Inferior parietal cortex (tissue), 1 donor: Measurements from ENCODE around the gene UBE2K.
"Not testable (repeated sequence)": the region's sequence is repeated elsewhere in the genome, so short reads cannot be mapped to it uniquely, and the experiment has no call there.

Experiments
- DNase-seq: peaks from one replicate; pipeline ENCODE4 v3.0.0-alpha.2; 2016; ENCODE audit errors: extremely low spot score

The UBE2K gene

DNA sequence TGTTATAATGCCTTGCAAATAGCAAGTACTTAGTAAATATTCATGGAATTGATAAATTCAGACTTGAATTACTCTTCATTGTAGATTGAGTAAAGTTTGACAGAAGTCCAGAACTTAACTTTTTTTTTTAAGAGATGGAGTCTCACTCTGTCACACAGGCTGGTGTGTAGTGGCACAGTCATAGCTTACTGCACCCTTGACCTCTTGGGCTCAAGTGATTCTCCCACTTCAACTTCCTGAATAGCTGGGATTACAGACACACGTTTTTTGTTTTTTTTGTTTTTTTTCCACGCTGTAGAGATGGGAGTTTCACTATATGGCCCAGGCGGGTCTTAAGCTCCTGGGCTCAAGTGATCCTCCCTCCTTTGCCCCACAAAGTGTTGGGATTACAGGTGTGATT is 32.1 kb downstream of the UBE2K start:
- no peak for DNase-seq

DNA sequence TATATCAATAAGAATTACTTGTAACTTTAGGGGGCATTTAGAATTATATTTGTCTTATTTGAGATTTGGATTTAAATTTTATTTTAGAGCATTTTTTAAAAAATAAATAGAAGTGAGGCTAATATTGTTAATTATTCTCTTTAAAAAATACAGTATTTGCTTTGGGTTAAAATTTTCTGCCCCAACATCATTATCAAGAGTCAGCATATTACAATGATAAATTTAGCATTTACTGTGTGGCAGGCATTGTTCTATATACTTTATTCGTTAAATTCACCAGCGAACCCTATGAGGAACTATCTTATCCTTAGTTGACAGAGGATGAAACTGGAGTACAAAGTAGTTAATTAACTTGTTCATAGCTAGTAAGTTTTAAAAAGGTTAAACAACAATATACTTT is 34.0 kb downstream of the UBE2K start:
- no peak for DNase-seq

DNA sequence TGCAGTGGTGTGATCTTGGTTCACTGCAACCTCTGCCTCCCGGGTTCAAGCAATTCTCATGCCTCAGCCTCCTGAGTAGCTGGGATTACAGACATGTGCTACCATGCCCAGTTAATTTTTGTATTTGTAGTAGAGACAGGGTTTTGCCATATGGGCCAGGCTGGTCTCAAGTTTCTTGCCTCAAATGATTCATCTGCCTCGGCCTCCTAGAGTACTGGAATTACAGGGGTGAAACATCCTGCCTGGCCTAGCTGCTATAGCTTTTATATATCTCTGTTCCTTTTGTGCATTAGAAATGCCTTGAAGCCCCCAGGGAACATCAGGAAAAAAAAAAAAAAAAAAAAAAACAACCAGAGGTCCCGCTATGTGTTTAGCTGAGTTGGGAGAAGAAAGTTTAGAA is 34.8 kb downstream of the UBE2K start:
- DNase-seq, result no peak

DNA sequence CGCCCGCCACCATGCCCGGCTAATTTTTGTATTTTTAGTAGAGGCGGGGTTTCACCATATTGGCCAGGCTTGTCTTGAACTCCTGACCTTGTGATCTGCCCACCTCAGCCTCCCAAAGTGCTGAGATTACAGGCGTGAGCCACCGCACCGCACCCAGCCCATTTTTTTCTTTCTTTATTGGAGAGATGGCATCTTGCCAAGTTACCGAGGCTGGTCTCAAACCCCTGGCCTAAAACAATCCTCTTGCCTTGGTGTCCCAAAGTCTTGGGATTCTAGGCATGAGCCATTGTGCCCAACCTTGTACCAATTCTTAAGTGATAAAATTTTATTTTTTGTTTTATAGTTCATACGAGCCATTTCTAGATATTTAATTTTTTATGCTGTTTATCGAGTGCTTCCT is 41.7 kb downstream of the UBE2K start:
- DNase-seq, result not testable (repeated sequence)

DNA sequence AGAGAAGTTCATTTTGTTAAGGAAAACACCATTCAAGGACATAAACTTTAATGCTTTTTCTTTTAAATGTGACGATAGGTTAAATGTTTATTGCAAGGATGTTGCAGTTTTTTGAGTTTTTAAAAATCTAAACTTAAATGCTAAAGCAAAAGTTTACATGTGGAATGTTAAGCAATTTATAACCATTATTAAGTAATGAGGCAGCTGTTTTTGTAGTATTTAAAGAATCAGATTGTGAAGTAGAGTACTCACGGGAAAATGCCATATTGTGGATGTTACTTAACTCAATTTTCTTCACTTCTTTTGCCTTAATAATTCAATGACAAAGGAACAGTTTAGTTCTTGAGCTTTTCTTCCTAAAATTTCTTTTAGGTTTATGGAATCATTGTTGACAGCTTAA is 43.5 kb downstream of the UBE2K start:
- no peak for DNase-seq

DNA sequence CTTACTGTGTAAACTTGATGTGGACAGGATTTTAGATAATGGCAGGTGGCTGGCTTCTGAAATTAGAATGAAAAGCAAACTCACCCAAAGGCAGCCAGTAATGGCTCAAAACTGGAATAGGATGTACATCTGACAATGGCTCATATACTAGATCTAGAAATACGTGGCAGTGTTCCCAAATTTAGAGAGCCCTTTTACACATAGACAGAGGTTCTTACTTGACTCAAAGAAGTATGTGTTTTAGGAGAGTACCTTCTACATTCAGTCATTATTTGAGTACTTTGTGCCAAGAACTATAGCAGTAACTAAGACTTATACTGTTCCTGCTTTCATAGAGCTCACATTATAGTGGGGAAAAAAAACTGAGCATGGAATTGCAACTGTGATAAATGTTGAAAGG is 48.0 kb downstream of the UBE2K start:
- no peak for DNase-seq

DNA sequence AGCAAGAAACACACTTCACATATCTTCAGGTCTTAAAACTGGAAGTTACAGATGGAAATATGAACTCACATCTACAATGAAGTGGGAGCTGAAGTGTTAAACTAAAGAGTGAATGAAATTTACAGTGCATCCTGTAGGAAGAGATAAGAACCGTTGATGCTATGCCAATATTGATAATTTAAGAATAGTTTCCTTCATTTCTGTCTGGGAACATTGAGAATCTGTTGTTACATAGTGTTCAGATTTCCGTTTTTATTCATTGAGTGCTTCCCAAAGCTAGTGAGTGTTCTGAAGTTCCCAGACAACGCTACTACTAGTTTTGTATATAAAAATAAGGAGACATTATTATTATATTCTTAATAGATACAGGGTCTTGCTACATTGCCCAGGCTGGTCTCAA is 52.3 kb downstream of the UBE2K start:
- DNase-seq, result no peak

DNA sequence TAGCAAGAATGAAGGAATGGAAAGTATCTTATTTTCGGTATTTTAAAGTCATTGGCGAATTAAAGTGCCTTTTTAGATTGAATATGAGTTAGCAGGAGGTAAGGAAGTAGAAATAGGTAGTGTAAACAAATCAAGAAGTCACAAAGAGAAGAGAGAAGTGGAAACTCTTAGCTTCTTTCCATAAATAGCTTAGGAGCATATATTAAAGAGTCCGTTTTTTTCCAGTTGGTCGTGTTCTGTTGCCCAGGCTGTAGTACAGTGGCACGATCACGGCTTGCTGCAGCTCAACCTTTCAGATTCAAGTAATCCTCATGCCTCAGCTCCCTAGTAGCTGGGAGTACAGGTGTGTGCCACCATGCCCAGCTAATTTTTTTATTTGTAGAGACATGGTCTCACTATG is 56.4 kb downstream of the UBE2K start:
- no peak for DNase-seq

DNA sequence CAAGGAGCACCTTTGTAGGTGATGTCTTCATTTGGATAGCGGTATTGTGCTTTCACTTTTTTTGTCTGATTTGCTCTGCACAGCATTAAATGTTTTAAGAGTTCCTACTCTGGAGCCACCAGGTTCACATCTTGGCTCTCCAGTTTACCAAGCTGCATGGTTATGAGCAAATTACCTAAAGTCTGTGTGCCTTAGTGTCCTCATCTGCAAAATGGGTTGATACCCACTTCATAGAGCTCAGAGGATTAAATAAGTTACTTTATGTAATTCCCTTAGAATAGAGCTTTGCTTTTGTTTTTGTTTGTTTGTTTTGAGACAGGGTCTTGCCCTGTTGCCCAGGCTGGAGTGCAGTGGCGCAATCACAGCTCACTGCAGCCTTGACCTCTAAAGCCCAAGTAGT is 58.2 kb downstream of the UBE2K start:
- no peak for DNase-seq

DNA sequence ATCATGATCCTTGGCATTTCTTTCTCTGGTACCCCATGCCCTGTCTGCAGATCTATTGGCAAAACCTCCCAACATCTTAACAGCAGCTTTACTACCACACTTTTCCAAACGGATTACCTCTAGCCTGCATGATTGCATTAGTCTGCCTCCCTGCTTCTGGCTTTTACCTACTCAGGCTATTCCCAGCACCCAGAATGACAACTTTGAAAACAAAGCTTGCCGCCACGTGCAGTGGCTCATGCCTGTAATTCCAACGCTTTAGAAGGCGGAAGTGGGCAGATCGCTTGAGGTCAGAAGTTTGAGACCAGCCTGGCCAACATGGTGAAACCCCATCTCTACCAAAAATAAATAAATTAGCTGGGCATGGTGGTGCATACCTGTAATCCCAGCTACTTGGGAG is 60.2 kb downstream of the UBE2K start:
- DNase-seq, result no peak

DNA sequence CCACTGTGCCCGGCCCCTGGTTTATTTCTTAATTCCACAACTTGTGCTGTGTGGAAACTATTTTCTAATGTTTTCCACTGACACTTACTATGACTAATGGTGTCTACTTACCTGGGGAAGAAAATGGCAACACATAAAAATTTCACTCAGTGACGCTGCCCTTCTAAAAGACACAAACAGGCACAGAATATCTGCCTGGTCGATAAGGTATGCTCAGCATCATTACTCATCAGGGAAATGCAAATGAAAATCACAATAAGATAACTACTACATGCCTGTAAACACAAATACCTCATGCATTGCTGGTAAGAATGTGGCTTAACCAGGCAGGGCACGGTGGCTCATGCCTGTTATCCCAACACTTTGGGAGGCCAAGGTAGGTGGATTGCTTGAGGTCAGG is 61.6 kb downstream of the UBE2K start:
- no peak for DNase-seq

DNA sequence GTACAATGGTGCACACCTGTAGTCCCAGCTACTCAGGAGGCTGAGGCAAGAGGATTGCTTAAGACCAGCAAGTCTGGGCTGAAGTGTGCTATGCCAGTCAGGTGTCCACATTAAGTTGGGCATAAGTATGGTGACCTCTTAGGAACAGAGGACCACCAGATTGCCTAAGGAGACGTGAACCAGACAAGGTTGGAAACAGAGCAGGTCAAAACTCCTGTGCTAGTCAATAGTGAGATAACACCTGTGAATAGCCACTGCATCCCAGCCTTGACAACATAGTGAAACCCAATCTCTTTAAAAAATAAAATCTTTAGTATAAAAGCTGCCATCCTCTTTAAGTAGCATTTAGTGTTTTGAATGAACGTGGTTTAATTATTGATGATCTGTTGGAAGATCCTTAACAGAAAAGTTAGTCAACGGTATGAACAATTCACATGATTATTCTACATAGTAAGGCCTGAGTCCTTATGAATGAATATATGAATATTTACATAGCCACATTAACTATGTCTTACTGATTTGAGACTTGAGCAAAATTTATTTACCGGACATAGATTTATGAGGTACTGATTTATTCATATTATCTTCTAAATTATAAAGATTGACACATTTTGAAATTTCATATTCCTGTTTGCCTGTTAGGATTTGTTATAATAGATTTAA is 63.2 kb downstream of the UBE2K start:
- DNase-seq, result no peak

DNA sequence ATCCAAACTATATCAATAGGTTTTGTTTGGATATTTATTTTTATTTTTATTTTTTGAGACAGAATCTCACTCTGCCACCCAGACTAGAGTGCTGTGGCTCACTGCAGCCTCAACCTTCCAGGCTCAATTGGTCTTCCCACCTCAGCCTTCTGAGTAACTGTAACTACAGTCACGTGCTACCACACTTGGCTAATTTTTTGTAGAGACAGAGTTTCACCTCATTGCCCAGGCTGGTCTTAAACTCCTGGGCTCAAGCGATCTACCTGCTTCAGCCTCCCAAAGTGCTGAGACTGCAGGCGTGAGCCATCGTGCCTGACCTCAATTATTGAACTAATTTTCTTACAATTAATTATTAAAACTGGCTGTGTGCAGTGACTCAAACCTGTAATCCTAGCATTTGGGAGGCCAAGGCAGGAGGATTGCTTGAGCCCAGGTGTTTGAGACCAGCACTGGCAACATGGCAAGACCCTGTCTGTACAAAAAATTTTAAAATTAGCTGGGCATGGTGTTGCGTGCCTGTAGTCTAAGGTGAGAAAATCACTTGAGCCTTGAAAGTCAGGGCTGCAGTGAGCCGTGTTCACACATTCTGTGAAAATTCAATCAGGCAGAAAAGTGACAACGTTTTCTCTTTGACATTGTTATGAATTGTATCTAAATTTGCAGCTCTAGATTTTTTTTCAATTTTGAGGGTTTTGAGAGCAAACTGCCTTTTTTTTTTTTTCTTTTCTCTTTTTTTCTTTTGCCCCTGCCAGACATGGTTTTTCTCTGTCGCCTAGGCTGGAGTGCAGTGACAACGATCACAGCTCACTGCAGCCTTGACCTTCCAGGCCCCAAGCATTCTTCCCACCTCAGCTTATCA is 66.0 kb downstream of the UBE2K start:
- no peak for DNase-seq

DNA sequence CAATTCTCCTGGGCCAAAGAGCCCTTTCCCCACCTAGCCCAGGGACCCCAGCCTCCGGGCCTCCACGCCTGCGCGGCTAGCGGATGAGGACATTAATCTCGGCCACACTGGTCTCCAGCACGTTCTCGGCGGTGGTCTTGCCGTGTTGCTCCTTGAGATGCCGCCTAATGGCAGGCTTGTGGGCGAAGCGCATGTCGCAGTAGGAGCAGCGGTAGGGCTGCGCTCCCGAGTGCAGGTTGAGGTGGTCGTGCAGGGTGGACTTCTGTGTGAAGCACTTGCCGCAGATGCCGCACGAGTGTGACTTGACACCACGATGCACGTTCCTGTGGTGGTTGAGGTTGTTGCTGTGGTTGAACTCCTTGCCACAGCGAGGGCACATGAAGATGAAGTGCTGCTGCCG is 72.1 kb downstream of the UBE2K start:
- no peak for DNase-seq

DNA sequence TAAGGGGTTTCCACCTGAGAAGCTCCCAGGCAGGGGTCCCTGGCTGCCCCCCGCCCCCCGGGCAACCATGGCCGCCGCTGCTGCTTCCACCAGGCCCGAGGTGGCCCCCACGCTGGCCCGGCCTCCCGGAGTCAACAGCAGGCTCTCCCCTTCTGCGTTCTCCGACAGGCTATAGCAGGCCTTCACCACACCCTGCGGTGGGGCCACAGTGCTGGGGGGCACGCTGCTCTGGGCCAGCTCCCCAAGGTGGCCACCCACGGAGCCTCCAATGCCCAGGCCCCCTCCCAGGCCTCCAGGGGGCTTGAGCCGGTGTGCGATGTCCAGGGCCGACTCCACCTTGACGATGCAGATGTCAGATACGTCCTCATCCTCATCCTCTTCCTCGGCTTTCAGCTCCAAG is 72.5 kb downstream of the UBE2K start:
- no peak for DNase-seq

DNA sequence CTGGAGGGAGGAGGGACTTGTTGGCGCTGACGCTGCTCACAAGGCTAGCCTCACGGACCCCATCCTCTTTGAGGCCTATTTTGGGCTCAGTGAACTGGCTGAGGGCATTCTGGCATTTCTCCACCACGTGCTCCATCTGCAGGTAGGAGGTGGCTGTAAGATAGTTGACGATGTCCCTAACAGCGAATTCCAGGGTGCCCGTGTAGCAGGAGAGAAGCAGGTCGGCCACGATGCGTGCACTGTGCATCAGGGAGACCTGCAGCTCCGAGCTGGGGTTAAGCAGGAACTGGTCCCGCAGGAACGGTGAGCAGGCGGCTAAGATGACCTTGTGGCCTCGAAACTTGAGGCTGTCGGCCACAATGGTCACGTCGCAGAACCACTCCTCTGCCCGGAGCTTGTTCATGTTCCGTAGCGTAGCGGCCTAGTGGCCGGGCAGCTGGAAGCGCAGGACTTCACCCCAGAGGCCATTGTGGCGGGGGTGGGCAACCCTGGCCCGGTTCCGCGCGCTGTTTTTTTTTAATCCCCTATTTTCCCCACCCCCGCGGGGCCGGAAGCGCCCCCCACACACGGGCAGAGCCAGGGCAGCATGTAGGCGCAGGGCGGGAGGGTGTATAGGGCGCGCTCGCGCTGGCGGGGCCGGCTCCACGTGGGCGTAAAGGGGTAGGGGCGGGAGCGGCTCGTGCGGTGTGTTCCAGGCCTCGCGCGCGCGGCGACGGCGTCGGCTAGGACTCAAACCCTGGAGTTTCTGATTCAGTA is 73.2 kb downstream of the UBE2K start:
- no peak for DNase-seq

DNA sequence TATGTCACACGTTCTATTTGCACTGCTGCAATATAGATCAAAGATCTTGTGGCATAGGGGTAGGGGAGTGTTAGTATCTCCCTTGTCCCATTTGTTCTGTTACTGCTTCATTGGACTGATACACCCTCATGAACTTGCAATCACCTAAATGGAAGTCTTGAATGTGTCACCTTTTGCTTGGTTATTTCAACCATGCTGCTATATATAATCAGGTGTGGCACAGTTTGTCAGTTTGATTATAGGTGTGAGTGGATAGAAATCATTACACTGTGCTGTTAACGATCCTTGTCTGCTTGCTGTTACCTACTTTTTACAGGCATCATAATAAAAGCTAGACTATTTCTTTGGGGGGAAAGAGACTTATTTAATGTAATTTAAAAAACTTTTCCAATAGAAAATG is 84.1 kb downstream of the UBE2K start:
- DNase-seq, result not testable (repeated sequence)

DNA sequence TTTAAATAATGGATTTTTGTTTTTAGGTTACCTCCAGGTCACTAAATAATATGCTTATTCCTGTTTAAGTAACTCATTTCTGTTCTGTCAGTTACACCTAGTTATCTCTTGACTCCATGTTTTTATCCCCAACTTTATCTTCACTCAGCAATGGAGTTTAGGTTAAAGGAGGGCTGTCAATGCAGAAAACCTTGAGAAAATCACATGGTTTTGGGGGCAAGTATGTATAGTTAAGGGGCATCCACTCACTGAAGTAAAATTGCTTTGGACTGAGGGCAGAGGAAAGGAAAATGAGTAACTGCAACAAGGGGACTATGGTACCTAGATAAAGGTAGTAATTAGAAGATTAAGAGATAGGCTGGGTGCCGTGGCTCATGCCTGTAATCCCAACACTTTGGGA is 87.1 kb downstream of the UBE2K start:
- no peak for DNase-seq

DNA sequence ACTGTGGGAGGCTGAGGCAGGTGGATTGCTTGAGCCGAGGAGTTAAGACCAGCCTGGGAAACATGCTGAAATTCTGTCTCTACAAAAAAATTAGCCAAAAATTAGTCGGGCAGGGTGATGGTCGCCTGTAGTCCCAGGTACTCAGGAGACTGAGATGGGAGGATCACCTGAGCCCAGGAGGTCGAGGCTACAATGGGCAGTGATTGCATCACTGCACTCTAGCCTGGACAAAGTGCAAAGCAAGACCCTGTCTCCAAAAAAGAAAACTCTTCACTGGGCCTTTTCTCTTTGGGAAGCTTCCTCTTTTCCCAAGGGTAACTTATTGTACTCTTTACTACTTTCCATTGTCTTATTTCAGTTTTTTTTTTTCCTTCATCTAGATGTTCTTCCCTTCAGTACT is 88.9 kb downstream of the UBE2K start:
- no peak for DNase-seq

DNA sequence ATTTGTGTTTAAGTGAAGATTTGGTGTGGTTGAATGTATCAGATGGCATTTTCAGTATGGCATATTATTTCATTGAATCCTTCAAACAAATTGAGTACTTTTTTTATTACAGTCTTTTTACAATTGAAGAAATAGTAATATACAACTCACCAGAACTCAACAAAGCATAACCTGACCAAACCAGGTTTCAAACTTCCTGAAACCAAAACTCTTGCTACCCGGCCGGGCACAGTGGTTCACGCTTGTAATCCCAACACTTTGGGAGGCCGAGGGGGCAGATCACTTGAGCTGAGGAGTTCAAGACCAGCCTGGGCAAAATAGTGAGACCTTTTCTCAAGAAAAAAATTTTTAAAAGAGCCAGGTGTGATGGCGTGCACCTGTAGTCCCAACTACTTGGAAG is 94.2 kb downstream of the UBE2K start:
- DNase-seq, result no peak

DNA sequence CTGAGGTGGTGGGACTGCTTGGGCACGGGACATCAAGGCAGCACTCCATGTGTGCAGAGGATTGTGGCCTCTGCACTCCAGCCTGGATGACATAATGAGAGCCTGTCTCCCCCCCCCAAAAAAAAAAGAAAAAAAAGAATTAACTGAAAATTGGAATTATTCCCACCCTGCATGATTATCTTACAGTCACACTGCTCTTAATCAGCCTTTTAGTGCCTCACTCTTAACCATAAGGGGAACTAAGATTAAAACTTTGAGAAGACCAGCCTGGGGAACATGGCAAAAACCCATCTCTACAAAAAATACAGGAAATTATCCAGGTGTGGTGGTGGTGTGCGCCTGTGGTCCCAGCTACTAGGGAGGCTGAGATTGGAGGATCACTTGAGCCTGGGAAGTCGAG is 94.6 kb downstream of the UBE2K start:
- no peak for DNase-seq

DNA sequence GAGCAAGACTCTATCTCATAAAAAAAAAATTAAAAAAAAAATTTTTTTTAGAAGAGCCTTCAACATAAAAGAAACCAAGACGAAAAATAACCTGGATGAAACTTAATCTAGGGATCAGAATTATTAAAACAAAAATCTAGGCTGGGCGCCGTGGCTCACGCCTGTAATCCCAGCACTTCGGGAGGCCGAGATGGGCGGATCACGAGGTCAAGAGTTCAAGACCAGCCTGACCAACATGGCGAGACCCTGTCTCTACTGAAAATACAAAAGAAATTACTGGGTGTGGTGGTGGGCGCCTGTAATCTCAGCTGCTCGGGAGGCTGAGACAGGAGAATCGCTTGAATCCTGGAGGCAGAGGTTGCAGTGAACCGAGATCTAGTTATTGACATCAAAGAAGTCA is 95.0 kb downstream of the UBE2K start:
- not testable (repeated sequence) for DNase-seq

DNA sequence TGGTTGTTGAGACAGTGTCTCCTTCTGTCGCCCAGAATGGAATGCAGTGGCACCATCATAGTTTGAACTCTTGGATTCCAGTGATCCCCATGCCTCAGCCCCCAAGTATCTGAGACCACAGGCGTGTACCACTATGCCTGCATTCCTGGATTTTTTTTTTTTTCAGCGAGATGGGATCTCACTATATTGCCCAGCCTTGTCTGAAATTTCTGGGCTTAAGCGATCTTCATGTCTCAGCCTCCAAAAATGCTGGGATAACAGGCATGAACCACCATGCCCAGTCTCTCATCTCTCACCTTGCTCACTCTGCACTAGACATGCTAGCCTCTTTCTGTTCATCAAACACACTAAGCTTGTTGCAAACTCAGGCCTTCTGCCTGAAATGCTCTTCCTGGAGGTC is 104.1 kb downstream of the UBE2K start:
- no peak for DNase-seq
